Gastroesophageal sphincter (tissue), 4 donors: ENCODE data around the gene U2AF2. TPM values are rescaled to one million over a fixed set of nuclear protein-coding genes. Genes with fewer than 3 reads are reported as not detected.

Experiments
- ATAC-seq: fragments of 150-250 bp; one replicate; pipeline ENCODE4 v1.9.1; 2016; ENCODE audit warnings: mild to moderate bottlenecking, moderate library complexity
- H3K27ac ChIP-seq, 4 donors: fragments of 200-600 bp; sonication (generic) in 3 of 4; 1 replicate in 3 of 4; 2 replicates in 1 of 4; pipeline ENCODE4 v1.5.1; 2016 to 2019
- H3K27me3 ChIP-seq: fragments of 200-600 bp; sonication (generic); one replicate; pipeline ENCODE4 v1.5.1; 2019
- H3K36me3 ChIP-seq, 2 donors: fragments of 200-600 bp; sonication (generic); one replicate each; pipeline ENCODE4 v1.5.1; 2019; ENCODE audit warnings: control low read depth in 1 of 2
- H3K4me1 ChIP-seq, 3 donors: fragments of 200-600 bp; sonication (generic); 1 replicate in 2 of 3; 2 replicates in 1 of 3; pipeline ENCODE4 v1.5.1; 2016 to 2019; ENCODE audit warnings: control low read depth in 2 of 3
- H3K4me3 ChIP-seq, 2 donors: fragments of 200-600 bp; sonication (generic); one replicate each; pipeline ENCODE4 v1.5.1; 2019; ENCODE audit warnings: mild to moderate bottlenecking in 1 of 2, moderate library complexity in 1 of 2
- H3K9me3 ChIP-seq, 3 donors: fragments of 200-600 bp; sonication (generic); one replicate each; pipeline ENCODE4 v1.5.1; 2017 to 2019; ENCODE audit warnings: control low read depth in 2 of 3
- CTCF ChIP-seq, 4 experiments: fragments of 200-600 bp in 2 of 4; fragments of 450-650 bp in 2 of 4; sonication (generic) in 1 of 4; IDR thresholded peaks; one replicate each; pipeline ENCODE4 v1.5.1; 2017 to 2019; ENCODE audit warnings: antibody characterized with exemption in 4 of 4, mild to moderate bottlenecking in 2 of 4, moderate library complexity in 2 of 4
- EP300 ChIP-seq: sonication (generic); formaldehyde crosslinking; IDR thresholded peaks from one replicate; pipeline ENCODE4 v1.6.1; 2017; ENCODE audit warnings: antibody characterized with exemption, mild to moderate bottlenecking
- POLR2A ChIP-seq, 2 donors: fragments of 450-650 bp; IDR thresholded peaks; one replicate each; pipeline ENCODE4 v1.6.1; 2017; ENCODE audit warnings: antibody characterized with exemption in 2 of 2, mild to moderate bottlenecking in 2 of 2, moderate library complexity in 1 of 2
- POLR2AphosphoS5 ChIP-seq: sonication (generic); formaldehyde crosslinking; IDR thresholded peaks from one replicate; pipeline ENCODE4 v1.6.1; 2017; ENCODE audit warnings: antibody characterized with exemption
- WGBS, 2 donors: methylation state at CpG; one replicate each; pipeline ENCODE4 v1.1.5; 2018; ENCODE audit warnings: low coverage in 1 of 2; 5-methylcytosine and 5-hydroxymethylcytosine counted together
- total RNA-seq, 4 donors: library from RNA; depleted of rRNA; stranded (reverse); fragments of >200 nt; gene quantifications; one replicate each; pipeline ENCODE4 v1.1.0, GENCODE V29; 2016

Gene U2AF2
- total RNA-seq, 4 donors from 2014 or later, result 68.9 to 97.9 (median 91.4) TPM

GRCh38 chr19:55644191-55644833 is 10.5 kb upstream of the U2AF2 start:
- Histone ChIP-seq H3K27me3 (no peaks in the 10 kb centered on the region), H3K36me3 (peaks cover 0 to 19% of the 10 kb centered on the region in 2 donors), H3K9me3 (no peaks in the 10 kb centered on the region), H3K4me3 (peak overlapping the region; percentile 89 to 95), H3K27ac (peak overlapping the region in 3 of 4 donors; percentile 90 to 96 (median 96)), H3K4me1 (peaks cover 3 to 94% (median 53%) of the 10 kb centered on the region in 3 donors)
- ATAC-seq, result no peak
- no peak for TF ChIP-seq EP300
- TF ChIP-seq POLR2AphosphoS5, result no peak
- TF ChIP-seq CTCF (IDR thresholded peaks at IDR 0.05), result no peak
- no peak for TF ChIP-seq POLR2A (IDR thresholded peaks at IDR 0.05)
- WGBS, 2 donors, result 0 to 21% methylated on average over 3 to 5 of the region's 12 CpGs

GRCh38 chr19:55644842-55645511 is 9.9 kb upstream of the U2AF2 start:
- no peaks in the 10 kb centered on the region for H3K9me3 ChIP-seq
- peaks cover 0 to 19% of the 10 kb centered on the region in 2 donors for H3K36me3 ChIP-seq
- no peak for ATAC-seq
- H3K27ac ChIP-seq, result no peak overlapping the region
- peak overlapping the region in 1 of 2 donors; percentile 95 for H3K4me3 ChIP-seq
- 60% methylated on average over 2 of the region's 28 CpGs; no CpG with 5 or more reads in 1 of the 2 donors for WGBS, 2 donors
- no peaks in the 10 kb centered on the region for H3K27me3 ChIP-seq
- TF ChIP-seq EP300 (no peak), POLR2A (IDR thresholded peaks at IDR 0.05) (no peak), CTCF (IDR thresholded peaks at IDR 0.05) (no peak), POLR2AphosphoS5 (no peak)
- H3K4me1 ChIP-seq, result peaks cover 3 to 94% (median 49%) of the 10 kb centered on the region in 3 donors

- WGBS, 2 donors, result 29 to 51% methylated on average over 1 to 5 of the region's 5 CpGs
- ATAC-seq, result no peak
- H3K27me3 ChIP-seq, result no peaks in the 10 kb centered on the region
- H3K4me1 ChIP-seq, result peaks cover 0 to 93% (median 43%) of the 10 kb centered on the region in 3 donors
- H3K4me3 ChIP-seq, result no peak overlapping the region
- no peak overlapping the region for H3K27ac ChIP-seq
- peaks cover 0 to 20% of the 10 kb centered on the region in 2 donors for H3K36me3 ChIP-seq
- H3K9me3 ChIP-seq, result no peaks in the 10 kb centered on the region
- TF ChIP-seq POLR2AphosphoS5 (no peak), EP300 (no peak), CTCF (IDR thresholded peaks at IDR 0.05) (no peak), POLR2A (IDR thresholded peaks at IDR 0.05) (no peak)
Measured at GRCh38 chr19:55645512-55645881, 9.3 kb upstream of the U2AF2 start.

- 15 to 50% methylated on average over 5 to 8 of the region's 14 CpGs for WGBS, 2 donors
- Histone ChIP-seq H3K4me3 (peak overlapping the region; percentile 76 to 96), H3K4me1 (peaks cover 0 to 78% (median 39%) of the 10 kb centered on the region in 3 donors), H3K9me3 (no peaks in the 10 kb centered on the region), H3K36me3 (peaks cover 0 to 36% of the 10 kb centered on the region in 2 donors), H3K27me3 (no peaks in the 10 kb centered on the region), H3K27ac (peak overlapping the region; percentile 64 to 94 (median 90))
- ATAC-seq, result no peak
- TF ChIP-seq EP300, result no peak
- TF ChIP-seq POLR2A (IDR thresholded peaks at IDR 0.05), result no peak
Measured at GRCh38 chr19:55646889-55647731, 7.7 kb upstream of the U2AF2 start.
